Astrocyte (in vitro differentiated cells and primary cell): Measurements from ENCODE around the gene XKR8. TPM values are rescaled to one million over a fixed set of nuclear protein-coding genes. Genes with fewer than 3 reads are reported as not detected.

Source experiments
- DNase-seq: peaks from one replicate; pipeline ENCODE4 v3.0.0-alpha.2; 2010; ENCODE audit warnings: low read depth
- FAIRE-seq: peaks from 2 replicates; lab custom pipeline; 2011; peaks lifted over from hg19 to GRCh38; lab: Jason Lieb, UNC
- H2AFZ ChIP-seq: 2 replicates; pipeline ENCODE4 v1.6.0; 2012; ENCODE audit warnings: low read depth, low read length, inconsistent platforms
- H3K27ac ChIP-seq: 2 replicates; pipeline ENCODE4 v1.5.1; 2011; ENCODE audit warnings: low read depth, low read length, inconsistent platforms
- H3K27me3 ChIP-seq: 2 replicates; pipeline ENCODE4 v1.6.0; 2011; ENCODE audit warnings: low read length, inconsistent platforms; ENCODE audit not compliant: insufficient read depth
- H3K36me3 ChIP-seq: 2 replicates; pipeline ENCODE4 v1.5.1; 2011; ENCODE audit warnings: low read length, inconsistent platforms; ENCODE audit not compliant: insufficient read depth
- H3K4me1 ChIP-seq: 2 replicates; pipeline ENCODE4 v1.5.1; 2011; ENCODE audit warnings: low read length, inconsistent platforms; ENCODE audit not compliant: insufficient read depth
- H3K4me2 ChIP-seq: 2 replicates; pipeline ENCODE4 v1.6.0; 2012; ENCODE audit warnings: low read length, inconsistent platforms
- H3K4me3 ChIP-seq: 2 replicates; pipeline ENCODE4 v1.5.1; 2011; ENCODE audit warnings: low read depth, mild to moderate bottlenecking, low read length, inconsistent platforms; ENCODE audit not compliant: insufficient read depth
- H3K79me2 ChIP-seq: 2 replicates; pipeline ENCODE4 v1.6.0; 2012; ENCODE audit warnings: mild to moderate bottlenecking, low read length, inconsistent platforms; ENCODE audit not compliant: insufficient read depth
- H3K9ac ChIP-seq: 2 replicates; pipeline ENCODE4 v1.6.0; 2012; ENCODE audit warnings: mild to moderate bottlenecking, low read length, inconsistent platforms
- H3K9me3 ChIP-seq: 2 replicates; pipeline ENCODE4 v1.5.1; 2012; ENCODE audit warnings: low read depth, mild to moderate bottlenecking, low read length, inconsistent platforms; ENCODE audit not compliant: insufficient read depth
- H4K20me1 ChIP-seq: 2 replicates; pipeline ENCODE4 v1.6.0; 2012; ENCODE audit warnings: low read length, inconsistent platforms; ENCODE audit not compliant: insufficient read depth
- H3K27ac Mint-ChIP-seq: one replicate; pipeline ENCODE4 v1.8.0; 2021; ENCODE audit warnings: mild to moderate bottlenecking, mixed read lengths; ENCODE audit not compliant: unreplicated experiment
- H3K27me3 Mint-ChIP-seq: one replicate; pipeline ENCODE4 v1.8.0; 2021; ENCODE audit warnings: low read depth, mixed read lengths; ENCODE audit not compliant: unreplicated experiment
- H3K36me3 Mint-ChIP-seq: one replicate; pipeline ENCODE4 v1.8.0; 2021; ENCODE audit warnings: low read depth, mixed read lengths; ENCODE audit not compliant: unreplicated experiment
- H3K4me1 Mint-ChIP-seq: one replicate; pipeline ENCODE4 v1.8.0; 2021; ENCODE audit warnings: low read depth, mixed read lengths; ENCODE audit not compliant: unreplicated experiment
- H3K4me3 Mint-ChIP-seq: one replicate; pipeline ENCODE4 v1.8.0; 2021; ENCODE audit warnings: mild to moderate bottlenecking, moderate library complexity, mixed read lengths; ENCODE audit not compliant: unreplicated experiment
- H3K9me3 Mint-ChIP-seq: one replicate; pipeline ENCODE4 v1.8.0; 2021; ENCODE audit warnings: mild to moderate bottlenecking, mixed read lengths; ENCODE audit not compliant: unreplicated experiment
- EZH2 ChIP-seq: IDR thresholded peaks from 2 replicates; pipeline ENCODE4 v1.6.1; 2012; ENCODE audit warnings: mild to moderate bottlenecking, low read length, inconsistent platforms; ENCODE audit not compliant: insufficient read depth
- total RNA-seq: library from RNA; stranded (reverse); gene quantifications from 2 replicates; pipeline ENCODE4 v1.2.1, GENCODE V29; 2021
- TF ChIP-seq, protein P1 (sequence below): IDR thresholded peaks from 2 replicates; pipeline ENCODE4 v1.5.1; 2011; ENCODE audit warnings: low read depth, mild to moderate bottlenecking, inconsistent platforms, low read length, moderate library complexity; ENCODE audit not compliant: insufficient read depth

XKR8 gene
- total RNA-seq, 1 donor from 2014 or later: 11.3 TPM

DNA sequence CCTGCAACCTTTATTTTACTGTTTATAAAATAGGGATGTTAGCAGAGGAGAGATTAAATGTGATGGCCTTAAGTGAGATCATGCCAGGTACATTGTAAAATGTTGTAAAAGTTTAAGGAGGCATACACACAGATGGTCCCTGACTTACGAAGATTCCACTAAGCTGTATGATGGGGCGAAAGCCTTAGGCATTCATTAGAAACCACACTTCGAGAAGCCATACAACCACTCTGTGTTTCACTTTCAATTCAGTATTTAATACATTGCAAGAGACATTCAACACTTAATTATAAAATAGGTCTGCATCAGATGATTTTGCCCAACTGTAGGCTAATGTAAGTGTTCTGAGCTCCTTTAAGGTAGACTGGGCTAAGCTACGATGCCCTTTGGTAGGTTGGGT is 21.3 kb upstream of the XKR8 start:
- Histone ChIP-seq H3K27ac (no peak overlapping the region), H3K27me3 (peaks cover 21% of the 10 kb centered on the region), H3K36me3 (no peaks in the 10 kb centered on the region), H3K9ac (no peak overlapping the region), H3K79me2 (no peaks in the 10 kb centered on the region), H4K20me1 (no peaks in the 10 kb centered on the region), H3K4me2 (no peak overlapping the region), H3K4me3 (no peak overlapping the region), H3K4me1 (peaks cover 3% of the 10 kb centered on the region), H2AFZ (no peak overlapping the region), H3K9me3 (no peaks in the 10 kb centered on the region)
- H3K36me3 Mint-ChIP-seq: peaks cover 1% of the 10 kb centered on the region
- H3K27me3 Mint-ChIP-seq: peaks cover 19% of the 10 kb centered on the region
- no peaks in the 10 kb centered on the region for H3K9me3 Mint-ChIP-seq
- H3K27ac Mint-ChIP-seq: no peak overlapping the region
- DNase-seq (no peak), FAIRE-seq (no peak)
- TF ChIP-seq, protein P1, sequence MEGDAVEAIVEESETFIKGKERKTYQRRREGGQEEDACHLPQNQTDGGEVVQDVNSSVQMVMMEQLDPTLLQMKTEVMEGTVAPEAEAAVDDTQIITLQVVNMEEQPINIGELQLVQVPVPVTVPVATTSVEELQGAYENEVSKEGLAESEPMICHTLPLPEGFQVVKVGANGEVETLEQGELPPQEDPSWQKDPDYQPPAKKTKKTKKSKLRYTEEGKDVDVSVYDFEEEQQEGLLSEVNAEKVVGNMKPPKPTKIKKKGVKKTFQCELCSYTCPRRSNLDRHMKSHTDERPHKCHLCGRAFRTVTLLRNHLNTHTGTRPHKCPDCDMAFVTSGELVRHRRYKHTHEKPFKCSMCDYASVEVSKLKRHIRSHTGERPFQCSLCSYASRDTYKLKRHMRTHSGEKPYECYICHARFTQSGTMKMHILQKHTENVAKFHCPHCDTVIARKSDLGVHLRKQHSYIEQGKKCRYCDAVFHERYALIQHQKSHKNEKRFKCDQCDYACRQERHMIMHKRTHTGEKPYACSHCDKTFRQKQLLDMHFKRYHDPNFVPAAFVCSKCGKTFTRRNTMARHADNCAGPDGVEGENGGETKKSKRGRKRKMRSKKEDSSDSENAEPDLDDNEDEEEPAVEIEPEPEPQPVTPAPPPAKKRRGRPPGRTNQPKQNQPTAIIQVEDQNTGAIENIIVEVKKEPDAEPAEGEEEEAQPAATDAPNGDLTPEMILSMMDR: no peak
- TF ChIP-seq EZH2: no peak
- peaks cover 7% of the 10 kb centered on the region for H3K4me1 Mint-ChIP-seq
- no peak overlapping the region for H3K4me3 Mint-ChIP-seq

DNA sequence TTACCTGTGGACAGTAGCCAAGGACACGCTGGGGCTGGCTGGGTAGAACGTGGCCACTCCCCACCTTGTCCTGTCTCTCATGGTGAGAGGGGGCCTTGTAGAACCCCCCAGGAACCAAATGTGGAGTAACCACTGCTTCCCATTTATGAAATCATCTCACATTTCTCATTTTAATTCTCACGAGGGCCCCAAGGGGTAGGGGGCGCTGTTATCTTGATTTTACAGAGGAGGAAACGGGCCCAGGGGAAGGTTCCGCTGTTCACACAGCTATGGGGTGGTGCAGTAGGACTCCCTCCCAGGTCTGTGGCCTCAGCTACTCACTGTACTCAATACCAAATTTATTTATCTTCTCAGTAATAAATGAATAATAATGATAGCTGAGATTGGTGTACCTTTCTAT is 19.5 kb upstream of the XKR8 start:
- DNase-seq: no peak
- no peak overlapping the region for H3K9ac ChIP-seq

More for the DNA sequence above, 19.5 kb upstream of the XKR8 start:
- Histone ChIP-seq H3K36me3 (no peaks in the 10 kb centered on the region), H3K9me3 (no peaks in the 10 kb centered on the region), H4K20me1 (no peaks in the 10 kb centered on the region), H2AFZ (no peak overlapping the region), H3K27ac (no peak overlapping the region), H3K4me1 (peaks cover 3% of the 10 kb centered on the region), H3K27me3 (peaks cover 19% of the 10 kb centered on the region), H3K4me2 (no peak overlapping the region), H3K79me2 (no peaks in the 10 kb centered on the region), H3K4me3 (no peak overlapping the region)
- Mint-ChIP-seq H3K4me1 (peaks cover 4% of the 10 kb centered on the region), H3K9me3 (no peaks in the 10 kb centered on the region), H3K27me3 (peaks cover 15% of the 10 kb centered on the region), H3K27ac (no peak overlapping the region), H3K4me3 (no peak overlapping the region), H3K36me3 (peaks cover 1% of the 10 kb centered on the region)
- FAIRE-seq: no peak
- TF ChIP-seq, protein P1: peak; percentile 18
- no peak for TF ChIP-seq EZH2
